CD4-positive, alpha-beta T cell treated with Interleukin-17A for 4 hours (primary cell): ENCODE results near the gene AP1B1.

Experiments
- DNase-seq: peaks from one replicate; pipeline ENCODE4 v3.0.0-alpha.2; 2020; ENCODE audit warnings: mixed read lengths

The AP1B1 gene

DNA sequence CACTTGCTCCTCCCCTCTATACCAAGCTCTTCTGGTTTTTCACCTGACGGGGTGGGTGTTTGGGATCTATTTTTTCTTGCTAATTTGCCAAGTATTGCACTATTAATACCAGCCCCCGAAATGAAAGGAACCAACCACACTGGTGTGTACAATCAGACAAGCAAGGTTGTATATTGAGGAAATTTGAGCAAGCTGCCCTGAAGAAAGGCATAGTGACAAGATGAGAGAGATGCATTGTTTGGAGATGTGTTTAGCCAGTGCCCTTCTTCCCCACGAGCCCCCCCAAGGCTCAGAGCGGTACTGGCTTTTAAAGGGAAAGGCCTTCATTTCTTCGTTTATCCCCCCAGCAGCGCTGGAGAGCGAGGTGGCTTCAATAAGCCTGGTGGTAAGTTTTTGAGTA lies 97.2 kb downstream of the AP1B1 start:
- DNase-seq = no peak

DNA sequence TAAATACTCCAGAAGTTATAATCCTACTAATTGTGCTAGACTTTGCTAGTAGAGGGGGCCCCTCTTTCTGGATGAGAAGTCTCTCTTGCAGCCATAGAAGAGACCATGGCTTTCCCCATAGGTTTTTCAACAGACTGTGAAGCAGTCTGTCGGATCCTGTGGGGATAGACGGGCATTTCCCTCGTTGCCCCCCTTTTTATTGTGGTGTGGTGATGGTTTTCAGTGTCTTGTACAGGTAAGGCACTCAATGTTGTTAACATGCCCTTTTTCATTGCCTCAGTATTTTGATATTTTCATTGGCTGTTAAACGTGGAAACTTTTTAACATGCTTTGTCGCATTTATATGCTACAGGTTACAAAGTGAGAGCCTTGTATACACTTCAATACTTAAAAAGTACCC lies 98.3 kb downstream of the AP1B1 start:
- no peak for DNase-seq

DNA sequence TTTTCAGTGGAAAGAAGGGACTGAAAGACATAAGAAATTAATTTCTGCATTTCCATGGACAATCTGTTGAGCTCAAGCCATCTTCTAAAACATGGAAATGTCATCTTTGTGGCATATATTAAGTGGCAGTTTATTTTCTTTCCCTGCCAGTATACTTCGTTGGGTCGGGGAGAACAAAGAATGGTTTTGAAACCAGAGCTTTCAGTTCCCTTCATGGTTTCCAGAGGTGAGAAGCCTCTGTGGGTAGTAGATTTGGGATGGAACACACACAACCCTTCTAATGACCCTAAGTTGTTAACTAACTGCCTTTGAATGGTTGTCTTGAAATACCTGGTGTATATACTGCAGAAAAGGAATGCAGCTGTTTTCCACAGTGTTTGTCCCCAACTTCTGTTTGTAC lies 99.5 kb downstream of the AP1B1 start:
- DNase-seq = no peak

DNA sequence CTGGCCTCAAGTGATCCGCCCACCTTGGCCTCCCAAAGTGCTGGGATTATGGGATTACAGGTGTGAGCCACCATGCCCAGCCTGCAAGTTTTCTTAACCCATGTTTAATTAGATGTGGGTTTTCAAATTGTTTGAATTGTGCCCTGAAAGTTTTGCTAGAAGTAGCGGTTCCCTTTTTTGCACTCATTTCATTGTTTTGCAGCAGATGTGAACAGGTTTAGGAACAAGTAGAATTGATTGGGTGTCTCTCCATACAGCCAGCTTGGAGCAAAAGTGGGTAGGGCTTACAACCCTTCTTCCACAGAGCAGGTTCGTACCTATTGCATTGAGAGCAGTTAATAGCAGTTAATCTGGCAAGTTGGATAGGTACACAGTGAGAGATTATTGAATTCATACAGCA lies 104.2 kb downstream of the AP1B1 start:
- no peak for DNase-seq

DNA sequence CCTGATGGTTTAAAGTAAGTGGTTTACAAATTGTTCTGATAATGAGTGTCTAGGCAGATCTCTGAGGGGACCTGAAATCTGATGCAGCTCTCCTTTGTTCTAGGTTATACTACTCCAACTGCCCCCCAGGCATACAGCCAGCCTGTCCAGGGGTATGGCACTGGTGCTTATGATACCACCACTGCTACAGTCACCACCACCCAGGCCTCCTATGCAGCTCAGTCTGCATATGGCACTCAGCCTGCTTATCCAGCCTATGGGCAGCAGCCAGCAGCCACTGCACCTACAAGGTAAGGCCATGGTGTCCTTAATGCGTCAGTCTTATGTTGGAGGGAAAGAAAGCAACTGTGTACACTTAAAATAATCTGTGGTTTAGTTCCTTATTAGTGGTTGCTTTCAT lies 110.4 kb downstream of the AP1B1 start:
- no peak for DNase-seq
